GM18505 (cell line): ENCODE measurements around the gene MOCS2.

Experiments used
- ATAC-seq: cut with Tn5 transposase; IDR thresholded peaks from one replicate; pipeline ENCODE4 v1.9.1; 2021; ENCODE audit not compliant: unreplicated experiment
- POLR2A ChIP-seq: IDR thresholded peaks from 4 replicates; pipeline ENCODE4 v1.6.1; 2011; ENCODE audit warnings: borderline replicate concordance; ENCODE audit not compliant: insufficient read depth, insufficient read length; ENCODE audit errors: extremely low read depth

Gene MOCS2

GRCh38 chr5:53111139-53111538 is 1.6 kb upstream of the MOCS2 start:
- no peak for ATAC-seq
- TF ChIP-seq POLR2A, result no peak

DNA sequence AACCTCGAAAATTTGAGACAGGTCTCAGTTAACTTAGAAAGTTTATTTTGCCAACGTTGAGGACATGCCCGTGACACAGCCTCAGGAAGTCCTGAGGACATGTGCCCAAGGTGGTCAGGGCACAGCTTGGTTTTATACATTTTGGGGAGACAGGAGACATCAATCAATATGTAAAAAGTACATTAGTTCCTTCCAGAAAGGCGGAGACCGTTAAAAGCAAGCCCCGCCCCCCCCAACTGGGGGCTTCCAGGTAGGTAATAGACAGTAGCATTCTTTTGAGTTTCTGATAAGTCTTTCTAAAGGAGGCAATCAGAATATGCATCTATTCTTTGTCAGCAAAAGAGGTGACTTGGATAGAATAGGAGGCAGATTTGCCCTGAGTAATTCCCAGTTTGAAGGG is 599 bp upstream of the MOCS2 start:
- peak; percentile 3 for ATAC-seq

DNA sequence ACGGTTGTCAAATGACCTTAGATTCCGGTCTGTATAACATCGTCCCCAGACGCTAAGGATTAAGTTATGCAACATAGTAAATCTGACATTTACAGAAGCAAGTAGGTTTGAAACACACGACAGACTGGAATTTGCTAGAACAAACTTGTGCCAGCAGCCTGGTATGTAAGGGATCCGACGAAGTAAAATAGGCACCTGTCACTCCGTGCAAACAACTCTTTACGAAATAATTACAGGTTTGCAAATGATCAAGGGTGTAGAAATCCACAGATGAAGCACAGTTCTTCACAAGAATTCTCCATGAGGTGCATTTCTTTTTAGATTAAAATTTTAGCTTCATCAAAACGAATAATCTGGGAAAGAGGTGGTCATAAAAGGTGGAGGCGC is 508 bp downstream of the MOCS2 start:
- no peak for TF ChIP-seq POLR2A
- peak; percentile 15 for ATAC-seq

More for the DNA sequence above, 599 bp upstream of the MOCS2 start:
- no peak for TF ChIP-seq POLR2A

- no peak for TF ChIP-seq POLR2A
- ATAC-seq, result no peak
Measured at GRCh38 chr5:53105611-53106300, 3.8 kb downstream of the MOCS2 start.

GRCh38 chr5:53100606-53101005 is 9.0 kb downstream of the MOCS2 start:
- no peak for ATAC-seq
- TF ChIP-seq POLR2A, result no peak

GRCh38 chr5:53099546-53099945 is 10.0 kb downstream of the MOCS2 start:
- TF ChIP-seq POLR2A, result no peak
- ATAC-seq, result no peak

DNA sequence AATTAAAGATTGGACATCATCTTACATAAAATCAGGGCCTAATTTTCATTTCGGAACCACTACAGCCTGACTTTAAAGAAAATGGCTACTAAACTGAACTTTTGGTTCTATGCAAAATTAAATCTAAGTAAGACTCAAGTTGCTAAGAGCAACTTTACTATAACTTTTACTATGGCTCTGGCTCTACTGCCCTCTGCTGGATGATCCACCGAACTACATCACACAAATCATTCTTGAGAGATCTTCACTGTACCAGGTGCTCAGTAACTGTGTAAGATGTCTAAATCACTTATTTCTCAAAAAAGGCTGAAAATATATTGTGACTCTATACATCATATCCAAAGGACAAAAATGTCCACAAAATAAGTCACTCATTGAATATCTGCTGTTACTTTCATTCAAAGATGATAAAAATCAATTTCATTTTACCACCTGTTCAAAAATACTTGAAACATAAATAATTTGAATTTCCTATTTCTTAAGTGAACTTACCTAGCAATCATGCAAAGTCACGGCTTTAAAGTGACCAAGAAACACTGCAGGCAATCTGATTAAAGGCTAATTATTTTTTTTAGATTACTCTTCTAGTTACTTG is 13.5 kb downstream of the MOCS2 start:
- no peak for TF ChIP-seq POLR2A
- ATAC-seq, result peak; percentile 63

DNA sequence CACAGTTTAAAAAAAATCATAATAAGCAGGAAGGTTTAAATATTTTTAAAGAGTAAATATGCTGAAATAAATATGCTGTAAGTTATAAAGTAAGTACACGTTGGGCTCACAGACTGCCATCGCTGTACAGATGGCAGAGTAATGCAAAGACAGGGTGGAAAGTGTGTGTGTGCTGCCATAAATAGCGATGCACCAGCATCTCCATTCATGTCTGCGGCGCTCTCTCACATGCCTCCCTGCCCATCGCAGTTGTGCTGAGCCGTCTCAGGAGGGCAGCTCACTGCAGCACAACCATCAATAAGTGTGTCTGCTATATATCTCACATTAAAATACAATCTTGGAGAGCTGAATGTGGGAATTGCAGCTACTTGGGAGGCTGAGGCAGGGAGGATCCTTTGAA is 14.3 kb downstream of the MOCS2 start:
- ATAC-seq, result no peak
- TF ChIP-seq POLR2A, result no peak

GRCh38 chr5:53092242-53092641 is 17.3 kb downstream of the MOCS2 start:
- no peak for ATAC-seq
- TF ChIP-seq POLR2A, result no peak

- no peak for ATAC-seq
- TF ChIP-seq POLR2A, result no peak
Measured at GRCh38 chr5:53091289-53091688, 18.3 kb downstream of the MOCS2 start.

- no peak for ATAC-seq
Measured at GRCh38 chr5:53090229-53090628, 19.3 kb downstream of the MOCS2 start.

DNA sequence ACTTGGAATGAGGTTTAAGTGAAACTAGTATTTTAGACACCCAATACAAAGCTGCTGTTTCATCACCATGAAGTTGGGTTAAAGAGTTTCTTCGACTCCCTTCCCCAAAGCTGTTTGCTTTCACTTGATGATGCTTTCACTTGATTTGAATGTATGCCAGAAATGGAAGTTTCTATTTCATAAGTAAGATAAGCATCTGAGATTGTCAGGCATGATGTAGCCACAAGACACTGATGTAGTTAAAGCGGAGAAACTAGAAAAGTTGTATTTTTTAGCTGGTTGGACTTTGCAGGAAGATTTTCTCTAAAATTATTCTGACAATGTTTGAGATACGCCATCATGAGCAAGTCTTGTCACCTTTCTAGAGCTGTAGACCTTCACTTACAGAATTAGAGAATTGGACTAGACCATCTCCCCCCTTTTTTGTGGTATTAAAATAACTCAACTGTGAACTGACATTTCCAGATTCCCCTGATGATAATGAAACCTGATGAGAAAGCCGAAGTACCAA is 20.0 kb downstream of the MOCS2 start:
- peak; percentile 90 for ATAC-seq
- no peak for TF ChIP-seq POLR2A

More at GRCh38 chr5:53090229-53090628, 19.3 kb downstream of the MOCS2 start:
- TF ChIP-seq POLR2A, result no peak

DNA sequence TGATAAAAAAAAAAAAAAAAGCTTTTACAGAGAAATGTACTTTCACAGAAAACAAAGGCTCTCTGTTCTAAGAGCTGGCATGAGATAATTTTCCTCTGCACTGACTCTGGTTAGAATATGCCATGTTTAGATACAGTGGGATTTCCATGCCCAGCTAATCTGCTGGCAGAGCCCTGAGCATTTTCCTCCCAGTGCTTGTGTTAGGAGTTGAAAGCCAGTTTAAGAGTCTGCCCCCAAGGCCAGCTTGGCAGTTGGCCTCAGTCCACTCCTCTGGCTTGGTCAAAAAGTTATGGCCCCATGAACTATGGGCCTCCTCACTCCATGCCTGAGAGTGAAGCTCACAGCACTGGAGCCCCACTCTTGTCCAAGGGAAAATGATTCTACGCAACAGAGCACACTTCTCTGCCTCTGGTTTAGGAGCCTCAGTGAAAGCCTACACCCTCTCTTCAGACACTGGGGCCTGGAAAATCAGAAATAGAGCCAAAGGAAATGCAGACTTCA is 21.9 kb downstream of the MOCS2 start:
- no peak for TF ChIP-seq POLR2A
- ATAC-seq, result no peak

GRCh38 chr5:53087171-53087570 is 22.4 kb downstream of the MOCS2 start:
- TF ChIP-seq POLR2A, result no peak
- ATAC-seq, result no peak
